Activated gamma-delta T cell (primary cell): ENCODE results near the gene WDR5.

Experiments
- DNase-seq: peaks from one replicate; lab custom pipeline; 2025; lab: John Stamatoyannopoulos, UW

Gene WDR5

GRCh38 chr9:134132208-134132870 is 3.5 kb upstream of the WDR5 start:
- no peak for DNase-seq

GRCh38 chr9:134134949-134135342 is 936 bp upstream of the WDR5 start:
- no peak for DNase-seq

GRCh38 chr9:134136118-134136995 is 475 bp downstream of the WDR5 start:
- no peak for DNase-seq

- DNase-seq, result no peak
Observed at GRCh38 chr9:134136996-134137299, 1.1 kb downstream of the WDR5 start.

- DNase-seq, result no peak
Observed at GRCh38 chr9:134138292-134138691, 2.4 kb downstream of the WDR5 start.

- no peak for DNase-seq
Observed at GRCh38 chr9:134139081-134139480, 3.2 kb downstream of the WDR5 start.

GRCh38 chr9:134141906-134142305 is 6.0 kb downstream of the WDR5 start:
- no peak for DNase-seq

- DNase-seq, result no peak
Observed at GRCh38 chr9:134144801-134145200, 8.9 kb downstream of the WDR5 start.

- no peak for DNase-seq
Observed at GRCh38 chr9:134145262-134145661, 9.4 kb downstream of the WDR5 start.

- no peak for DNase-seq
Observed at GRCh38 chr9:134146774-134147493, 11.1 kb downstream of the WDR5 start.

GRCh38 chr9:134149380-134149779 is 13.5 kb downstream of the WDR5 start:
- DNase-seq, result no peak

- DNase-seq, result no peak
Observed at GRCh38 chr9:134150557-134151214, 14.8 kb downstream of the WDR5 start.

GRCh38 chr9:134152022-134152448 is 16.2 kb downstream of the WDR5 start:
- DNase-seq, result no peak

- DNase-seq, result no peak
Observed at GRCh38 chr9:134152488-134152887, 16.6 kb downstream of the WDR5 start.

GRCh38 chr9:134153450-134153849 is 17.6 kb downstream of the WDR5 start:
- DNase-seq, result no peak

GRCh38 chr9:134154262-134154701 is 18.4 kb downstream of the WDR5 start:
- DNase-seq, result no peak

GRCh38 chr9:134155812-134156377 is 20.0 kb downstream of the WDR5 start:
- DNase-seq, result no peak

- DNase-seq, result no peak
Observed at GRCh38 chr9:134156564-134157377, 20.9 kb downstream of the WDR5 start.

GRCh38 chr9:134157378-134157885 is 21.6 kb downstream of the WDR5 start:
- no peak for DNase-seq

GRCh38 chr9:134158242-134158641 is 22.4 kb downstream of the WDR5 start:
- DNase-seq, result no peak
